Upper lobe of left lung (tissue), 6 donors: Measurements from ENCODE around the gene FBXL20. TPM values are rescaled to one million over a fixed set of nuclear protein-coding genes. Genes with fewer than 3 reads are reported as not detected.

ENCODE experiments used
- ATAC-seq, 2 donors: fragments of 200-7000 bp; cut with Tn5 transposase; one replicate each; pipeline ENCODE4 v1.9.1; 2022; ENCODE audit warnings: mild to moderate bottlenecking in 2 of 2, moderate library complexity in 2 of 2; ENCODE audit not compliant: low FRiP score in 2 of 2
- DNase-seq, 2 donors: peaks; one replicate each; pipeline ENCODE4 v3.0.0-alpha.2; 2019 to 2020
- H3K27ac ChIP-seq, 4 donors: fragments of 200-600 bp; sonication (generic); one replicate each; pipeline ENCODE4 v1.5.1; 2016 to 2019
- H3K27me3 ChIP-seq, 4 donors: fragments of 200-600 bp; sonication (generic); one replicate each; pipeline ENCODE4 v1.5.1; 2017 to 2019
- H3K36me3 ChIP-seq, 4 donors: fragments of 200-600 bp; sonication (generic); one replicate each; pipeline ENCODE4 v1.5.1; 2016 to 2019
- H3K4me1 ChIP-seq, 4 donors: fragments of 200-600 bp; sonication (generic); one replicate each; pipeline ENCODE4 v1.5.1; 2018 to 2019
- H3K4me3 ChIP-seq, 4 donors: fragments of 200-600 bp; sonication (generic); one replicate each; pipeline ENCODE4 v1.5.1; 2017 to 2019; ENCODE audit warnings: mild to moderate bottlenecking in 2 of 4, moderate library complexity in 1 of 4
- H3K9me3 ChIP-seq, 4 donors: fragments of 200-600 bp; sonication (generic); one replicate each; pipeline ENCODE4 v1.5.1; 2018 to 2019
- EP300 ChIP-seq, 4 donors: sonication (generic); formaldehyde crosslinking; IDR thresholded peaks; one replicate each; pipeline ENCODE4 v1.5.1; 2017; ENCODE audit warnings: antibody characterized with exemption in 4 of 4, control low read depth in 2 of 4
- POLR2A ChIP-seq, 4 donors: fragments of 450-650 bp; IDR thresholded peaks; one replicate each; pipeline ENCODE4 v1.5.1; 2016 to 2017; ENCODE audit warnings: antibody characterized with exemption in 4 of 4, mild to moderate bottlenecking in 2 of 4
- POLR2AphosphoS5 ChIP-seq, 2 donors: sonication (generic); formaldehyde crosslinking; IDR thresholded peaks; one replicate each; pipeline ENCODE4 v1.5.1; 2017; ENCODE audit warnings: antibody characterized with exemption in 2 of 2
- WGBS, 2 donors: methylation state at CpG; one replicate each; pipeline ENCODE4 v1.1.5; 2017 to 2018; 5-methylcytosine and 5-hydroxymethylcytosine counted together
- total RNA-seq, 6 donors: library from RNA; depleted of rRNA in 4 of 6; stranded (reverse); fragments of >200 nt in 4 of 6; gene quantifications; one replicate each; pipeline versions ENCODE4 v1.1.0 to v1.2.1, GENCODE V29; 2016 to 2021
- TF ChIP-seq, protein P1 (sequence below), 6 experiments: fragments of 450-650 bp in 4 of 6; fragments of 200-600 bp in 2 of 6; sonication (generic) in 2 of 6; IDR thresholded peaks; one replicate each; pipeline ENCODE4 v1.5.1; 2016 to 2019; ENCODE audit warnings: antibody characterized with exemption in 6 of 6
- donor health status: DM: no; HTN: no; CAD: no; lungs with moderate emphysema.
- donor health status: DM: no; HTN: yes; CAD: no; lungs with severe emphysema.

The FBXL20 gene
- total RNA-seq, 6 donors from 2014 or later = 7.6 to 53.4 (median 30.4) TPM

DNA sequence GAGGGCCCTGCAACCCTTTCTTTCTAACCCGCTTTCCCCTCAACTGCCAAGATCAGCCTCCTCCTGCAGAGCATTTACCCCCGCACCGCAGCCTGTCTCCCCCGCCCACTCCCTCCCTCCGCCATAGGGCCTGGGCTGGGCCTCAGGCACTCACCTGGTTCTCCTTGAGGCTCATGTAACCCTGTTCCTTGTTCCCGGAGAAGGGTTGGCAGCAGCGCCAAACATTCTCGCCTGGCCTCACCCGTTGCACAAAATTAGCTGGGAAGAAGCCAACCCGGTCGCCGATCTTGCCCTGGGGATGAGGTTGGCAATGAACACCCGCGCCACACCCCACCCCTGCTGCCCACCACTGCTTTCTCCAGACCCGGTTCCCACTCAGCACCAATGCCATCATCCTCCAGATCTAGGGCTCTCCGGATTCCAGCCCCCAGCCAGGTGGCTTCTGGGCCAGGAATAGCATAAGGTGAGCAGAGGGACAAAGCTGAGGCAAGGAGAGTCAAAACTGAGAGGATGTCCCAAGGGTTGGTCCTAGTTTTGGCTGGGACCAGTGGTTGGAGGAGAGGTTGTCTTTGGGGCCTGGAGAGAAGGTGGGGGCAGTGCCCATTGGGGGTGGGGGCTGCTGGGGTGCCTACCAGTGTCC lies 188.5 kb downstream of the FBXL20 start:
- ATAC-seq (peak in 1 of 2 donors; percentile 80), DNase-seq (peak in 1 of 2 donors; percentile 90)
- no peak overlapping the region for H3K4me3 ChIP-seq
- TF ChIP-seq EP300 (IDR thresholded peaks at IDR 0.05) (no peak), POLR2A (IDR thresholded peaks at IDR 0.05) (peak in 1 of 4 donors; percentile 18), POLR2AphosphoS5 (IDR thresholded peaks at IDR 0.05) (peak in 1 of 2 donors; percentile 22)
- TF ChIP-seq, protein P1, sequence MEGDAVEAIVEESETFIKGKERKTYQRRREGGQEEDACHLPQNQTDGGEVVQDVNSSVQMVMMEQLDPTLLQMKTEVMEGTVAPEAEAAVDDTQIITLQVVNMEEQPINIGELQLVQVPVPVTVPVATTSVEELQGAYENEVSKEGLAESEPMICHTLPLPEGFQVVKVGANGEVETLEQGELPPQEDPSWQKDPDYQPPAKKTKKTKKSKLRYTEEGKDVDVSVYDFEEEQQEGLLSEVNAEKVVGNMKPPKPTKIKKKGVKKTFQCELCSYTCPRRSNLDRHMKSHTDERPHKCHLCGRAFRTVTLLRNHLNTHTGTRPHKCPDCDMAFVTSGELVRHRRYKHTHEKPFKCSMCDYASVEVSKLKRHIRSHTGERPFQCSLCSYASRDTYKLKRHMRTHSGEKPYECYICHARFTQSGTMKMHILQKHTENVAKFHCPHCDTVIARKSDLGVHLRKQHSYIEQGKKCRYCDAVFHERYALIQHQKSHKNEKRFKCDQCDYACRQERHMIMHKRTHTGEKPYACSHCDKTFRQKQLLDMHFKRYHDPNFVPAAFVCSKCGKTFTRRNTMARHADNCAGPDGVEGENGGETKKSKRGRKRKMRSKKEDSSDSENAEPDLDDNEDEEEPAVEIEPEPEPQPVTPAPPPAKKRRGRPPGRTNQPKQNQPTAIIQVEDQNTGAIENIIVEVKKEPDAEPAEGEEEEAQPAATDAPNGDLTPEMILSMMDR (IDR thresholded peaks at IDR 0.05) = no peak
- no peaks in the 10 kb centered on the region for H3K36me3 ChIP-seq
- no peaks in the 10 kb centered on the region for H3K9me3 ChIP-seq
- 51 to 60% methylated on average over 15 to 16 of the region's 16 CpGs for WGBS, 2 donors
- peaks cover 0 to 6% (median 0%) of the 10 kb centered on the region in 4 donors for H3K27me3 ChIP-seq
- H3K27ac ChIP-seq = peak overlapping the region in 3 of 4 donors; percentile 29 to 81 (median 71)
- peaks cover 17 to 51% (median 31%) of the 10 kb centered on the region in 4 donors for H3K4me1 ChIP-seq

DNA sequence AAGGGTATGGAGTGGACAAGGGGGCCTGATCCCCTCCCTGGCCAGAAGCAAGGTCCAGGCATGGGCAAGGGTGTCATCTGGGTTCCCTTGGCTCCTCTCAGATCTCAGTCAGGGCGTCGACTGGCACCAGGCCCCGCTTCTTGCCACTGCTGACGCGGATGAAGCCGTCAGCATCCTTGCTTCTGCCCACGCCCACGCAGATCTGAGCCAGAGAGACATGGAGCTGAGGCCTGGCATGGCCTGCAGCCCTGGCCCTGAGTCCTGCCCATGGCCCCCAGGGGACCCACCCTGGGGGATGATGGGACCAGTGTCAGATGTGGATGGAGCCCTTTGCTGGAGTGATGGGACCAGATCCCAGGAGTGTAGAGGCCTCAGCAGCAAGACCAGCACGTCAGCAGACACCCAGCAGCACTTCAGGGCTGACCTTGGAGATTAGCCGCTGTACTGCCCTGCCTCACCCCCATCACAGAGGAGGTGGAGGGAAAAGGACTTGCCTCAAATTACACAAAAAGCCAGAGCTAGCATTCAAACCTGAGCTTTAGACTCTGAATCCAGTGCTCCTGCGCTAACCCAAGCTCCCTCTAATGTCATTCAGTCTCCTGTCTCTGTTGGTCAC lies 189.1 kb downstream of the FBXL20 start:
- Histone ChIP-seq H3K4me1 (peaks cover 17 to 56% (median 31%) of the 10 kb centered on the region in 4 donors), H3K27ac (peak overlapping the region in 3 of 4 donors; percentile 29 to 81 (median 71)), H3K27me3 (peaks cover 0 to 6% (median 0%) of the 10 kb centered on the region in 4 donors), H3K9me3 (no peaks in the 10 kb centered on the region), H3K36me3 (no peaks in the 10 kb centered on the region), H3K4me3 (no peak overlapping the region)
- DNase-seq = no peak
- ATAC-seq = no peak
- TF ChIP-seq, protein P1 (IDR thresholded peaks at IDR 0.05) = no peak
- TF ChIP-seq POLR2AphosphoS5 (IDR thresholded peaks at IDR 0.05) = no peak
- TF ChIP-seq EP300 (IDR thresholded peaks at IDR 0.05) = no peak
- TF ChIP-seq POLR2A (IDR thresholded peaks at IDR 0.05) = no peak
- 57 to 79% methylated on average over 3 to 11 of the region's 11 CpGs for WGBS, 2 donors

DNA sequence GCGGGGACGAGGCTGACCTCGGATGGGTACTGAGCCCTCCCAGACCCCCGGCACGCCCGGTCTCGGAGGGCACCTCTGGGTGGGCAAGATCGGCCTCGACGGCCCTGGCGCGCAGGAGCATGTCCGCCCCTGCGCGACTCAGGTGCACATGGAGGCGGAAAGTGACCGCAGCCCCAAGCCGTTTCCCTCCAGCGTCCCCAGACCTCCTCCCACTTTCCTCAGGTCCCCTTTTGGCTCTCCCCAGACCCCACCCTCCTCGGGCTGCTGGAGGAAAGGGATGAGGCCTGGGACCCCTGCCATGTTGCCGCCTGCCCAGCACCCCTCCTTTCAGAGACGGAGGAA lies 191.4 kb downstream of the FBXL20 start:
- DNase-seq = no peak
- Histone ChIP-seq H3K27me3 (peaks cover 0 to 6% (median 0%) of the 10 kb centered on the region in 4 donors), H3K4me1 (peaks cover 17 to 59% (median 31%) of the 10 kb centered on the region in 4 donors), H3K4me3 (peak overlapping the region in 3 of 4 donors; percentile 26 to 46 (median 46)), H3K36me3 (peaks cover 2 to 3% (median 2%) of the 10 kb centered on the region in 4 donors), H3K9me3 (no peaks in the 10 kb centered on the region), H3K27ac (peak overlapping the region; percentile 36 to 86 (median 62))
- ATAC-seq = no peak
- TF ChIP-seq EP300 (IDR thresholded peaks at IDR 0.05) (no peak), POLR2A (IDR thresholded peaks at IDR 0.05) (no peak), POLR2AphosphoS5 (IDR thresholded peaks at IDR 0.05) (no peak)
- TF ChIP-seq, protein P1 (IDR thresholded peaks at IDR 0.05) = no peak
- 25 to 29% methylated on average over 4 to 9 of the region's 22 CpGs for WGBS, 2 donors

DNA sequence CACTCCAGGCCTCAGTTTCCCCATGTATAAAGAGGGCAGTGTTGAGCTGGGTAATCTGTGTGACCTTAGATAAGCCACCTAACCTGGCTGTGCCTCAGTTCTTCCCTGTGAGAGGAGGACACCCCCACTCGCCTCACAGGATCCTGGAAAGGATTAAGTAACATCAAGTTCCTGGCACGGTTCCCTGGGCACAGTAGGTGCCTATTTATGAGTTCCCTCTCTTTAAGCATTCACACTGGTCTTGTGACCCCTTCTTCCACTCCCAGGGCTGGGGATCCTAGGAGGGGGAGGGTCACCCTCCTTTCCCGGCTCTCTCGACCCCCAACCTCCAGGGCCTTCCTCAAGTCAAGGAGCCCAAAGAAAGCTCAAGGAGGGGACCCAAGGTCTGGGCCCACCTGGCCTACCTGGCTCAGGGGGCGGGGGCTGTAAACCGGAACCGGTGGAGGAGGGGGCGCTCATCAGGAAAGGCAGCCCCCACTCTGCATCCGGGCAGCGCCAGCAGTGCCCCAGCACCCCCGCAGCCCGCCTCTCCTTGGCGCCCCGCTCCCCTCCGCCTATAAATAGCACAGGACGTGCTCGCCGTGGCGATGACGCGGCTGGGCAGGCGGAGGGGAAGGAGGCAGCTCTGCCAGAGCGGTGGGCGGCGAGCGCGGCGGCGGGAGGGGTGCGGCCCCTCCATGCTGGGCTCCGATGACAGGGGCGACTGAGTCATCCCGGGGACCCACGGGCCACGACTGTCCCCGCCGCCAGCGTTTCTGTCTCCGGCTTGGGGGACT lies 191.9 kb downstream of the FBXL20 start:
- peaks cover 17 to 59% (median 31%) of the 10 kb centered on the region in 4 donors for H3K4me1 ChIP-seq

More for the DNA sequence above, 191.9 kb downstream of the FBXL20 start:
- peaks cover 7 to 8% (median 8%) of the 10 kb centered on the region in 4 donors for H3K36me3 ChIP-seq
- ATAC-seq (peak; percentile 49 to 84), DNase-seq (peak; percentile 92 to 94)
- no peaks in the 10 kb centered on the region for H3K9me3 ChIP-seq
- H3K27ac ChIP-seq = peak overlapping the region; percentile 36 to 86 (median 62)
- peak overlapping the region in 3 of 4 donors; percentile 26 to 46 (median 46) for H3K4me3 ChIP-seq
- peaks cover 0 to 6% (median 0%) of the 10 kb centered on the region in 4 donors for H3K27me3 ChIP-seq
- WGBS, 2 donors = 0 to 1% methylated on average over 2 to 27 of the region's 39 CpGs
- TF ChIP-seq EP300 (IDR thresholded peaks at IDR 0.05) = peak in 1 of 4 donors; percentile 69
- TF ChIP-seq POLR2AphosphoS5 (IDR thresholded peaks at IDR 0.05) = peak in 1 of 2 donors; percentile 71
- TF ChIP-seq POLR2A (IDR thresholded peaks at IDR 0.05) = peak in 1 of 4 donors; percentile 79
- TF ChIP-seq, protein P1 (IDR thresholded peaks at IDR 0.05) = no peak
